ENCODE data around the gene ERGIC1. TPM values are rescaled to one million over a fixed set of nuclear protein-coding genes. Genes with fewer than 3 reads are reported as not detected.

The ERGIC1 gene
- total and polyA plus RNA-seq, 2 of the 13 experiments (the other 11 are each of a cell fraction or from before 2014, with no cell fraction given), result 78.5 to 184 TPM

DNA sequence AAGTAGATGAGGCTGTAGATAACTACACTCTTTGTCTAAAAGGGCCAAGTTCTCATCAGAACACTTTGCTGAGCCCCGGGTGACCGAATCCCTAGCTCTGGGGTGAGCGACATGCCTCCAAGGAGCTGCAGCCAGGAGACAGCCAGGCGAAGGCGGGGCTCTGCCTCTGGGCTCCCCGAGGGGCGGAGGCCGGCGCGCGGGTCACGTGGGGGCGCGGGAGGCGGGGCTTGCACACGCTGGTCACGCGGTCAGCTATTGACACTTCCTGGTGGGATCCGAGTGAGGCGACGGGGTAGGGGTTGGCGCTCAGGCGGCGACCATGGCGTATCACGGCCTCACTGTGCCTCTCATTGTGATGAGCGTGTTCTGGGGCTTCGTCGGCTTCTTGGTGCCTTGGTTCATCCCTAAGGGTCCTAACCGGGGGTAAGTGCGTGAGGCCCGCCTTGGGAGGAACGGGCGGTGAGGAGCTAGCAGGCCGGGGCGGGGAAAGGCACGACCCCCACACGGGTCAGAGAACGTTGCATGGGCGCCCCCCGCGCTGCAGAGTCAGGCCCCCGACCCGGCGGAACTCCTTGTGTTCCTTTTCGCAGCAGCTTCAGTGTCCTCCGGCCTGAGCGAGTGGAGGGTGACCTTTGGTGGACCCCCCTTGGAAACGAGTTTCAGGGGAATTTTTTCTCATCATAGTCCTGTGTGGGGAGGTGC lies 149.6 kb downstream of the ERGIC1 start, which contains the start of gene ATP6V0E1 (continued):
- peak; percentile 73; the same call in 1 of the 2 replicates for TF ChIP-seq ZFP90 (CRISPR knock-in tag; IDR thresholded peaks at IDR 0.05; ENCODE audit: borderline replicate concordance)
- 0 out of 2 replicates have a peak, but pooled peaks have one; percentile 28 for TF ChIP-seq ZNF329 (CRISPR knock-in tag; IDR thresholded peaks at IDR 0.05; ENCODE audit: low read depth)
- TF ChIP-seq, protein P1, sequence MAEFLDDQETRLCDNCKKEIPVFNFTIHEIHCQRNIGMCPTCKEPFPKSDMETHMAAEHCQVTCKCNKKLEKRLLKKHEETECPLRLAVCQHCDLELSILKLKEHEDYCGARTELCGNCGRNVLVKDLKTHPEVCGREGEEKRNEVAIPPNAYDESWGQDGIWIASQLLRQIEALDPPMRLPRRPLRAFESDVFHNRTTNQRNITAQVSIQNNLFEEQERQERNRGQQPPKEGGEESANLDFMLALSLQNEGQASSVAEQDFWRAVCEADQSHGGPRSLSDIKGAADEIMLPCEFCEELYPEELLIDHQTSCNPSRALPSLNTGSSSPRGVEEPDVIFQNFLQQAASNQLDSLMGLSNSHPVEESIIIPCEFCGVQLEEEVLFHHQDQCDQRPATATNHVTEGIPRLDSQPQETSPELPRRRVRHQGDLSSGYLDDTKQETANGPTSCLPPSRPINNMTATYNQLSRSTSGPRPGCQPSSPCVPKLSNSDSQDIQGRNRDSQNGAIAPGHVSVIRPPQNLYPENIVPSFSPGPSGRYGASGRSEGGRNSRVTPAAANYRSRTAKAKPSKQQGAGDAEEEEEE (CRISPR knock-in tag; IDR thresholded peaks at IDR 0.05; ENCODE audit: borderline replicate concordance), result no peak
- no peak for TF ChIP-seq ZNF761 (CRISPR knock-in tag; conservative IDR thresholded peaks at IDR 0.05)
- no peak for TF ChIP-seq ZNF781 (CRISPR knock-in tag; IDR thresholded peaks at IDR 0.05; ENCODE audit: borderline replicate concordance, not compliant biosample characterization)
- TF ChIP-seq ZNF382 (CRISPR knock-in tag; IDR thresholded peaks at IDR 0.05; ENCODE audit: borderline replicate concordance), result no peak
- peak; percentile 78 for TF ChIP-seq KAT8 (CRISPR knock-in tag; IDR thresholded peaks at IDR 0.05)
- peak; percentile 26; the same call in 1 of the 2 replicates for TF ChIP-seq ZSCAN20 (CRISPR knock-in tag; IDR thresholded peaks at IDR 0.05; ENCODE audit: borderline replicate concordance)
- no peak for TF ChIP-seq SETDB1 (CRISPR knock-in tag; IDR thresholded peaks at IDR 0.05; ENCODE audit: borderline replicate concordance)
- TF ChIP-seq, protein P2, sequence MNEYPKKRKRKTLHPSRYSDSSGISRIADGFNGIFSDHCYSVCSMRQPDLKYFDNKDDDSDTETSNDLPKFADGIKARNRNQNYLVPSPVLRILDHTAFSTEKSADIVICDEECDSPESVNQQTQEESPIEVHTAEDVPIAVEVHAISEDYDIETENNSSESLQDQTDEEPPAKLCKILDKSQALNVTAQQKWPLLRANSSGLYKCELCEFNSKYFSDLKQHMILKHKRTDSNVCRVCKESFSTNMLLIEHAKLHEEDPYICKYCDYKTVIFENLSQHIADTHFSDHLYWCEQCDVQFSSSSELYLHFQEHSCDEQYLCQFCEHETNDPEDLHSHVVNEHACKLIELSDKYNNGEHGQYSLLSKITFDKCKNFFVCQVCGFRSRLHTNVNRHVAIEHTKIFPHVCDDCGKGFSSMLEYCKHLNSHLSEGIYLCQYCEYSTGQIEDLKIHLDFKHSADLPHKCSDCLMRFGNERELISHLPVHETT (CRISPR knock-in tag; conservative IDR thresholded peaks at IDR 0.05), result no peak
- TF ChIP-seq ZFY (CRISPR knock-in tag; IDR thresholded peaks at IDR 0.05), result peak; percentile 86
- peak; percentile 82 for TF ChIP-seq GABPB1 (CRISPR knock-in tag; IDR thresholded peaks at IDR 0.05)
- TF ChIP-seq, protein P3, sequence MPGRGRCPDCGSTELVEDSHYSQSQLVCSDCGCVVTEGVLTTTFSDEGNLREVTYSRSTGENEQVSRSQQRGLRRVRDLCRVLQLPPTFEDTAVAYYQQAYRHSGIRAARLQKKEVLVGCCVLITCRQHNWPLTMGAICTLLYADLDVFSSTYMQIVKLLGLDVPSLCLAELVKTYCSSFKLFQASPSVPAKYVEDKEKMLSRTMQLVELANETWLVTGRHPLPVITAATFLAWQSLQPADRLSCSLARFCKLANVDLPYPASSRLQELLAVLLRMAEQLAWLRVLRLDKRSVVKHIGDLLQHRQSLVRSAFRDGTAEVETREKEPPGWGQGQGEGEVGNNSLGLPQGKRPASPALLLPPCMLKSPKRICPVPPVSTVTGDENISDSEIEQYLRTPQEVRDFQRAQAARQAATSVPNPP (CRISPR knock-in tag; IDR thresholded peaks at IDR 0.05), result no peak
- no peak for TF ChIP-seq MAFK (conservative IDR thresholded peaks at IDR 0.05 in 1 of 2, IDR thresholded peaks at IDR 0.05 in 1 of 2; ENCODE audit: low read length in 2 of 2)
- TF ChIP-seq ZSCAN25 (CRISPR knock-in tag; IDR thresholded peaks at IDR 0.05), result no peak
- no peak for TF ChIP-seq MAF1 (CRISPR knock-in tag; IDR thresholded peaks at IDR 0.05; ENCODE audit: borderline replicate concordance)
- TF ChIP-seq SOX6 (IDR thresholded peaks at IDR 0.05), result no peak
- TF ChIP-seq SOX6 (CRISPR knock-in tag; IDR thresholded peaks at IDR 0.05), result peak; percentile 70; the same call in 1 of the 2 replicates
- no peak for TF ChIP-seq ZFP36L1 (CRISPR knock-in tag; IDR thresholded peaks at IDR 0.05)
- no peak for TF ChIP-seq SRF (IDR thresholded peaks at IDR 0.05; ENCODE audit: low read depth, low read length)
- TF ChIP-seq SIN3A (IDR thresholded peaks at IDR 0.05; ENCODE audit: borderline replicate concordance, low read depth, low read length), result peak; percentile 94
- TF ChIP-seq ZNF816 (CRISPR knock-in tag; IDR thresholded peaks at IDR 0.05; ENCODE audit: borderline replicate concordance), result no peak
- TF ChIP-seq ZNF552 (CRISPR knock-in tag; IDR thresholded peaks at IDR 0.05; ENCODE audit: borderline replicate concordance), result no peak
- TF ChIP-seq, protein P4, sequence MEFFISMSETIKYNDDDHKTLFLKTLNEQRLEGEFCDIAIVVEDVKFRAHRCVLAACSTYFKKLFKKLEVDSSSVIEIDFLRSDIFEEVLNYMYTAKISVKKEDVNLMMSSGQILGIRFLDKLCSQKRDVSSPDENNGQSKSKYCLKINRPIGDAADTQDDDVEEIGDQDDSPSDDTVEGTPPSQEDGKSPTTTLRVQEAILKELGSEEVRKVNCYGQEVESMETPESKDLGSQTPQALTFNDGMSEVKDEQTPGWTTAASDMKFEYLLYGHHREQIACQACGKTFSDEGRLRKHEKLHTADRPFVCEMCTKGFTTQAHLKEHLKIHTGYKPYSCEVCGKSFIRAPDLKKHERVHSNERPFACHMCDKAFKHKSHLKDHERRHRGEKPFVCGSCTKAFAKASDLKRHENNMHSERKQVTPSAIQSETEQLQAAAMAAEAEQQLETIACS (CRISPR knock-in tag; IDR thresholded peaks at IDR 0.05), result no peak
- TF ChIP-seq SNAI1 (CRISPR knock-in tag; IDR thresholded peaks at IDR 0.05; ENCODE audit: borderline replicate concordance), result 0 out of 2 replicates have a peak, but pooled peaks have one; percentile 5
